GM12874 (cell line): Measurements from ENCODE around the gene TDRD12.

Experiments
- CTCF ChIP-seq: IDR thresholded peaks from 2 replicates; pipeline ENCODE4 v1.5.1; 2011; ENCODE audit warnings: low read depth, mild to moderate bottlenecking, control low read depth, low read length, moderate library complexity; ENCODE audit not compliant: insufficient read depth

The TDRD12 gene

GRCh38 chr19:32824916-32825608 is 105.5 kb downstream of the TDRD12 start:
- TF ChIP-seq CTCF, result no peak

- TF ChIP-seq CTCF, result no peak
These were observed 108.6 kb downstream of the TDRD12 start for GRCh38 chr19:32828139-32828538.

GRCh38 chr19:32828643-32829344 is 109.2 kb downstream of the TDRD12 start:
- TF ChIP-seq CTCF, result no peak

- TF ChIP-seq CTCF, result no peak
These were observed 109.9 kb downstream of the TDRD12 start for GRCh38 chr19:32829345-32829896.

GRCh38 chr19:32830231-32831014 is 110.9 kb downstream of the TDRD12 start:
- TF ChIP-seq CTCF, result no peak

GRCh38 chr19:32831611-32832010 is 112.0 kb downstream of the TDRD12 start:
- no peak for TF ChIP-seq CTCF

GRCh38 chr19:32837531-32837930 is 118.0 kb downstream of the TDRD12 start:
- TF ChIP-seq CTCF, result no peak
